Measurements from ENCODE around the gene KRT13.

The KRT13 gene

GRCh38 chr17:41494524-41494923, 10.9 kb downstream of the KRT13 start:
- DNase-seq (ENCODE audit: low read depth) = no peak

DNA sequence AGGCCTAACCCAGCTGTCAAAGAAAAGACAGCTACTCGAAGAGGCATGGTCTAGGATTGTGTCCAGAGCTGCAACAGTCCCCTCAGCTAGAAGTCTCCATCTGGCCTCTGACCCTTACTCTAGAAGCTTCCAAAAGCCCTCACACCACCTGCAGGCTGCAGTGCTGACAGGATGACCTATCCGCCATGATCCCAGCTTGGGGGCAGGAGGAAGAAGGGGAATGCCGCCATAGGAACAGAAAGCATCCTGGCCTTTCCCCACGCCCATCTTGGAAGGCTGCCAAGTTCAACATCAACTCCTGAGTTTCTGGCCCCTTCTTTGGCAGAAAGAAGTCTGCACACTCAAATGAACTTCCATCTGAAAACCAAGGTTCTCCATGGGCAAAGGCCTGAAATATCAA, 12.6 kb downstream of the KRT13 start:
- no peak for DNase-seq (ENCODE audit: low read depth)

DNA sequence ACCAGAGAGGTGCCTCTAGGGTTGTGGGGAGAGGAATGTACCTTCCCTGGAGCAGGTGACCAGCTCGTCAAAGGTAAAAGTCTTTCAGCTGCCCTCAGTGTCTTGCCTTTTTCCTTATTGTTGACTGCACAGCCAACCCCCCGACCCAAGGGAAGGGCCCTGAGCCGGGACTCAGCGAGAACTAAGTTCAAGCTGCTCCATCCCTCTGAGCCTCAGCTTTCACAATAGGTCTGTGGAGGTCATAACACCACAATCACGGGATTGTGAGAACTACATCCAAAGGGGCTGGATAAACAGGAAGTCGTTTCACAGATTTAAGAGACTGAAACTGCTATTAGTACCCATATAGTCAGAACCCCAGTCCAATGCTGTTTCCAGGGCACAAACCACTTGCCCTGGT, 13.1 kb downstream of the KRT13 start:
- DNase-seq (ENCODE audit: low read depth) = no peak

GRCh38 chr17:41491476-41491875, 13.9 kb downstream of the KRT13 start:
- no peak for DNase-seq (ENCODE audit: low read depth)

DNA sequence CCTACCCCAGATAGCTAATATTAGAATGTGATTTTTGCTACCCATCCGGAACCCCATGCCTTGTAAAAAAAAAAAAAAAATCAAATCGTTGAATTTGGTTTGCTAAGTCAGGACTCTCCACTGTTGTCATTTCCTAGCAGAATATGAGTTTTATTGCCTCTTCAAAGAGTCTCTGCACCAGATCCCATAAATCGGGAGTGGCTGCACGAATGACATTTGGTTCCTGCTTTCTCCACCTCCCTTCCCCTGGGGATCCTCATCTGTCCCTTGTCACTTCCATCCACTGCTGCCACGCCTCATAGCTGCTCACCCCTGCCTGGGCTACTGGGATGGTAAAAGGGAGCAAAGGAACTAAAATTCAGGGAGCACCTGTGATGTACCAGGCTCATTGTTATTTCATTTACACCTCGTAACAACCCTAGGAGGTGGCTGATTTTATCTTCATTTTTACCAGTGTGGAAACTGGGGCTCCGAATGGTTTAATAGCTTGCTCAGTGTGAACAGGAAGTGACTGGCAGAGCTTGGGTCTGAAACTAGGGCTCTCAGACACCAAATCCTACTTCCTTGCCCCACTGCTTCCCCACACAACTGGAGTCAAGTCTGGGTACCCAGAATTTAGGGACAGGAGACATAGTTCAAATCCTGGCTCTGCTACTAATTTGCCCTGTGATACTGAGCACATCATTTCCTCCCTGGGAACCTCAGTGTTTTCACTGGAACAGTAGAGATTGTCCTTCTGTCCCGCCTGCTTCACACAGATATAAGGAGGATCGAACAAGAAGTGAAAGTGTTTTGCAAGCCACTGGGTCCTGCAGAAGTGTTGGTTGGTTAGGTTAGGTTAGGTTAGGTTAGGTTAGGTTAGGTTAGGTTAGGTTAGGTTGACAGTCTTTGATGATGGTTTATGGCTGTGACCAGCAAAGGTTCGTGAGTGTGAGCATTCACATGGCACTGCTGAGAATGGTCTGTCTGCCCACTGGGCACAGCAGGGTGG, 15.1 kb downstream of the KRT13 start:
- DNase-seq (ENCODE audit: low read depth) = no peak

GRCh38 chr17:41489531-41489930, 15.9 kb downstream of the KRT13 start, which contains the start of gene KRT36:
TSS of gene KRT36 (minus strand) at chr17:41489910. CDS start at chr17:41489864, 46 bp downstream.
- no peak for DNase-seq (ENCODE audit: low read depth)

DNA sequence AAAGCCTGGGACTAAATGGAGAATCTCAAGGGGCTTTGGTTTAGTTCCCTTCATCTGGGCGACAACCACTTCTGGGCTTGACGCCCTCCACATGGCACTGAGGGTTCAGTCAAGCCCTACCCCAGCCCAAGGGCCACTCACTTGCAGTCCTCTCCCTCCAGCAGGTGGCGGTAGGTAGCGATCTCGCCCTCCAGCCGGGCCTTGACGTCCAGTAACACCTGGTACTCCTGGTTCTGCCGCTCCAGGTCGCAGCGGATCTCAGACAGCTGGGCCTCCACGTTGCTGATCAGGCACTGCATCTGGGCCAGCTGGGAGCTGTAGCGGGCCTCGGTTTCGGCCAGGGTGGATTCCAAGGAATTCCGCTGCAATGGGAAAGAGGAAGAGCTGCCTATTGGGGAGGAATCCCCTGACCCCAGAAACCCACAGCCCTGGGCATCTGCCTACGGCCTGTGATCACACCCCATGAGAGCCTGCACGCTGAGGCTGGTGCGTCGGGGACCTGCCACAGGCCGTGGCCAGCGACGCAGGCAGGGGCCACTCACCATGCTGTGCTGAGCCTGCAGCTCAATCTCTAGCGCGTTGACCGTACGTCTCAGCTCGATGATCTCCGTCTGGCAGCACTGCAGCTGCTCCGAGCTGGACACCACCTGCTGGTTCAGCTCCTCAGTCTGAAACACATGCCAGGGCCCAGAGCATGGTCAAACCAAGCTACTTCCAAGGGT, 18.4 kb downstream of the KRT13 start:
- no peak for DNase-seq (ENCODE audit: low read depth)

DNA sequence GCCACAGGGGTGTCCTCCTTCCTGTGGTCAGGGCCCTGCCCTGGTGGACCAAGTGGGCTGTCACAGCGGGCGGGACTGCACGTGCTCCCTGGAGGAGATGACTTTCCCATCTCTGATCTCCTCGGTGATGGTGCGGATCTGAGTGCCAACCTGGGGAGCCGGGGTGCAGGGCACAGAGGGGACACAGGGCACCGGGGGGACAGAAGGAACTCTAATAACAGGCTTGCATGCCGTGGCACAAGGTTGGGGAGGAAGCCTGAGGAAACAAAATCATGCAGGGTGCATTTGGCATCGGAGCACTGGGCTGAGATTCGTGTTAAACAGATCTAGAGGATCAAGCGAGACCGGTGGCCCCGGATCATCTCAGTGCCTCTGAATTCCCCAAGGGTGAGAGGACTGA, 19.1 kb downstream of the KRT13 start:
- no peak for DNase-seq (ENCODE audit: low read depth)

GRCh38 chr17:41484920-41485904, 20.2 kb downstream of the KRT13 start:
- DNase-seq (ENCODE audit: low read depth) = no peak

DNA sequence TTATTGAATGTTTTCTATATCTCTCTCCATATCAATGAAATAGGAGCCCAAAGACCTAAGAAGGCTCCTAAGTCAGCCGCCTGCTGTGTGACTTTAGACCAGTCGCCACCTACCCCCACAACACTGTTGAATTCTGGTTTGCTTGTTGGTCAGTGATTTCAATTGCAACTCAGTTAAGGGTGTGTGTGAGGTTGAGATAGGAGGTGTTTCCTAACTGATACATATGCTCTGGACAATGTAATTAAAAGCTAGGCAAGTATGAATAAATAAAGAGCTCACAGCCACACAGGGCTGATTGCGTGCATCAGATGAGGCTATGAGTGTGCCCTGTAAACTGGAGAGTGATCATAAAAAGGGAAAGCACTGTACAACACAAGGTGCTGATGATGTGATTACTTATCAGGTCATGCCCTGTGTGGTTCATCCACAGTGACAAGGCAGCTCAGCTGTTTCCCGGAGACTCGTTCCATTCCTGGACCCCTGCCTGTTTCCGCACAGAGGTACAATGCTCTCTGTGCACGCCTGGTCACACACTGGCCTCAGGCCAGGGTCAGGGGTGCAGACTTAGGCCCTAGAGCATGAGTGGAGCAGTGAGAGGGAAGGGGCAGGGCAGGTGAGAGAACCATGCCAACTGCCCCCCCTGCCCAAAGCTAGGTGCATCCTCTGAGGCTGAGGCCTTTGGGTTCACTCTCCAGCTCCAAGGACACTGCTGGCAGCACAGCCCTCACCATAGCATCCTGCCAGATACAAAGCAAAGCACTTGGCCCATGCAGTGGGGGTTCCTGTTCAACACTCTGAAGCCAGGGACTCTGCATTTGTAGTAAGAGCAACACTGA, 21.2 kb downstream of the KRT13 start:
- no peak for DNase-seq (ENCODE audit: low read depth)

- DNase-seq (ENCODE audit: low read depth) = no peak
Measured at GRCh38 chr17:41483531-41483930, 21.9 kb downstream of the KRT13 start.

DNA sequence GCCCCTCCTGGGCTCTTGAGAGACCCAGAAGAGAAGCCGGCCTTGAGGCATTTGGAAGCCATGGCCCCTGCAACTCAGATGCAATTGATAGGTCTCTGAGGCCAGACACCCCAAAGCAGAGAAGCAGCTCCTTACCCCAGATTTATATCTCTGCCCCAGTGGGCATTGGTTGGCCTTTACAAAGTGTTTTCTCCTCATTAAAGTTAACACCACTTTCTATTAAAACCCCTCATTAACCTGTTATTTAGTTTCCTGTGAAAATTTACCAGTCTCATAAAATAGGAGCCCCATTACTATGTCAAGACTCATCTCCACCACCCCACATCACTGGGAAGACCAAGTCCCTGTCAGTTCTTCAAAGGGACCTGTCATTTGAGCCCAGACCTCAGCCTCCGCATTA, 24.4 kb downstream of the KRT13 start, which contains the start of gene KRT35:
TSS of gene KRT35 (minus strand) at position 116 of the 400 bp plus-strand sequence. CDS start at position 62, 54 bp downstream.
- DNase-seq (ENCODE audit: low read depth) = no peak

- DNase-seq (ENCODE audit: low read depth) = no peak
Measured at GRCh38 chr17:41480581-41480980, 24.8 kb downstream of the KRT13 start.

GRCh38 chr17:41480136-41480535, 25.3 kb downstream of the KRT13 start:
- DNase-seq (ENCODE audit: low read depth) = no peak

DNA sequence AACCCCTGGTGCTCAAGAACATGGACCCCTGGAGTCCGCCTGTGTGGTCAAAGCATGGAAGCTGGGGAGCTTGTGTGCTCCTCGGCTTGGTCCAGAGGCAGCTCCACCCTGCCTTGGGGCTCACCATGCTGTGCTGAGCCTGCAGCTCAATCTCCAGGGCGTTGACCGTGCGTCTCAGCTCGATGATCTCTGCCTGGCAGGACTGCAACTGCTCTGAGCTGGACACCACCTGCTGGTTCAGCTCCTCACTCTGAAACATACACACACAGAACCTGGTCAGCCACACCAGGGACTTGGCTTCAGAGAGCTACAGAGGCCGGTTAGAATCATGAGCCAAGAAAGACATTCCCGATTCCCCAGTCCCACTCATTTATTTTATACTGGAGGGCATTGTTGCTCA, 27.2 kb downstream of the KRT13 start:
- DNase-seq (ENCODE audit: low read depth) = no peak

DNA sequence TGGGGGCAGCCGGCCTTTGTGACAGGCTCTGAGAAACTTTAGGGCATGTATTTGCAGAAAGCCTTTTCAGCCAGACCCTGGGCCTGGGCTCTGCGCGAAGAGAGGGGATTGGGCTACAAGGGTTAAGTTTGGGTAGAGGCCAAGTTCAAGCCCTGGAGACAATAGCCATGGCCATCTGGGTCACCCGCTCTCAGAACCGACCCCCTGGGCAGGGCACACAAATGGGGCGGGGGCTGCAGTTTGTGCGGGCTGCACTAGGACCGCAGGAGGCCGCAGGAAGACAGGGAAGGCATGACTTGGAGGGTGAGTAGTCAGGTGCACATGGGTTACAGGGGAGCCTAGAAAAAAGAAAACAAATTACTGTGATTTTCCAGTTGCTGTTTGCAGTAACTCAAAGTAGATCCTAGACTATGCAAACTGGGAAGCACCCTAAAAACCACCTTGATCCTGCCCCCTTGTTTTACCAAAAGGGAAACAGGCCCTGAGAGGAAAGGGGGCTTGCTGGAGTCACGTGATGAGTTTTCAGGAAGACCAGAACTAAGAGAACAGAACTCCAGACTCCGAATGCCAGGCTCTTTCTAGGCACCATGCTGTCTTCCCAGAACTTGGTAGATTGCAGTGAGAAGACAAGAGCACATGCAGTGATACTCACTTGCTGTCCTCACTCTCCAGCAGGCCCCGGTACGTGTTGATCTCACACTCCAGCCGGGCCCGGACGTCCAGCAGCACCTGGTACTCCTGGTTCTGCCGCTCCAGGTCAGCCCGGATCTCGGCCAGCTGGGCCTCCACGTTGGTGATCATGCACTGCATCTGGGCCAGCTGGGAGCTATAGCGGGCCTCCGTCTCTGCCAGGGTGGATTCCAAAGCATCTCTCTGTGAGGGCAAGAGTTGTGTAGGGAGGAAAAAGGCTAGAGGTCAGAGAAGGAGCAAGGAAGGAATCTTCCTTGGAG, 28.3 kb downstream of the KRT13 start:
- DNase-seq (ENCODE audit: low read depth) = no peak

DNA sequence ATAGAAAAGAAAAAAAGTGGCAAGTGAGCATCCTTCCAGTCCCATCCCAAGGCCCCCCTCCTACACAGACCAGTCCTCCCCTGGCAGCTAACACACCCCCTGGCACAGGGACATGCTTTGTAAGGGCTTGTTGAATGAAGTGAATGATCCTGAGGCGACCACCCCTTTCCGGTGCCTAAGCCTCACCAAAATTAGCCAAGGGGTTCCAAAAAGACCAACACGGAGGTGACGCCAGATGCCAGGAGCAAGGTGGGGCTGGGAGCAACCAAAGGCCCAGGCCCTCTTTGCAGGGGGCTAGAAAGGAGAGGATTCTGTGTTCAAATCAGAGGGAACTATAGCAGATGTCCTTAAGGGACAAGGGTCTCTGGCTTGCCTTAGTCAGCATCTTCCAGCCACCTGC, 30.0 kb downstream of the KRT13 start:
- no peak for DNase-seq (ENCODE audit: low read depth)

- no peak for DNase-seq (ENCODE audit: low read depth)
Measured at GRCh38 chr17:41474863-41475262, 30.5 kb downstream of the KRT13 start.

GRCh38 chr17:41468346-41468745, 37.1 kb downstream of the KRT13 start:
- DNase-seq (ENCODE audit: low read depth) = no peak

DNA sequence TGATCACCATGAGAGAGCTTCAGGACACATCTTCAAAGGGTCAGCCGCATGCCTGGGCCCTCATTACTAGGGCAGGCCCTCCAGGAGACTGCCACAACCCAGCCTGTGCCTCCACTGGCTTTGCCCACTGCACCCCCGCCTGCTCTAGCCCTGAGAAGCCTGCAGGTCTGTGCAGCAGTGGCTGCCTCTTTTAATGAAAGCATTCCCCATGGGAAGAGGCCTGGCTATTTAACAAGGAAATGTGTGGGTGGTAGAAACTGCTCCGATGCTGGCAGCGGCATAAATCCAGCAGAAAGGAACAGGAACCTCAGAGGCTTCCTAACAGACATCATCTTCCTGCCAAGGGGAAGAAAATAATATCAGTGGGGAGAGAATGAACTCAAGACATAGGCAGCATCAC, 37.9 kb downstream of the KRT13 start:
- no peak for DNase-seq (ENCODE audit: low read depth)

Data from stromal cell of bone marrow (primary cell).